Endothelial cell of hepatic sinusoid (primary cell): ENCODE data around the gene JARID2.

Experiments
- in situ Hi-C: cut with HindIII; loops from 2 replicates; pipeline ENCODE4 v1.10.0; 2017; ENCODE audit warnings: low sequenced_read_pairs

The JARID2 gene

DNA sequence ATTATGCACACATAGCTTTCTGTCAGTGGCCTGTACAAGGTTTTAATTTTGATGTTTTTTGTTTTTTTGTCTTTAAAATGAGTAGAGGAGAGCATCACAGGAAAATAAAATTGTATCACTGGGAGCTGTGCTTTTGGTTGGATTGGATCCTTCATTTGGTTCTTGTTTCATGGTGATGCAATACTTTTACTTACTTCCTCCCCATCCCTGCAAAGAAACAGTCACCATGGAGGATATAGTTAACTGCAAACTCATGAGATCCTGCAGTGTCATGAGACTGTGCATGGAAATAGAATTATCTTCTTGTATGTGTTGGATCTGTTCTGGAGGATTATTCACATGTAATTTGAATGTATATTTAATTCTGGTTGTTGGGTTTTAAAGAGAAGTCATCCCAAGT is 122.3 kb downstream of the JARID2 start:
- in situ Hi-C loops, result no loop called here

GRCh38 chr6:15368873-15369272 is 123.0 kb downstream of the JARID2 start:
- in situ Hi-C loops, result no loop called here

- in situ Hi-C loops, result no loop called here
These were observed 124.0 kb downstream of the JARID2 start for GRCh38 chr6:15369838-15370237.

GRCh38 chr6:15370733-15371671 is 125.1 kb downstream of the JARID2 start:
- in situ Hi-C loops, result no loop called here

GRCh38 chr6:15372932-15373331 is 127.1 kb downstream of the JARID2 start:
- in situ Hi-C loops, result no loop called here

DNA sequence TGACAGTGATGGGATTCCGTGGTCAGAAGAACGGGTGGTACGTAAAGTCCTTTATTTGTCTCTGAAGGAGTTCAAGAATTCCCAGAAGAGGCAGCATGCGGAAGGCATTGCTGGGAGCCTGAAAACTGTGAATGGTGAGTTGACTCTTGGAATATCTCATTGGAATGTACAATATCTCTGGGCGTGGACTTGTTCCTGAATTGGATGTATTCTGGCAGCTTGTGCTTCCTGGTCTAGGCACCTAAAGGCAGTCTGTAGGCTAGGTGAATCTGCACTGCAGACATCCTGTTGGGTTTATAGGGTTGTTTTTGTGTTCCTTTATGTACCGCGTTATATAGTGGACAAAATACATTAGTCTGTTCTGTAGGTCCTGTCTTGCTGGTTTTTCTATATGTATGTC is 128.2 kb downstream of the JARID2 start:
- in situ Hi-C loops, result no loop called here

GRCh38 chr6:15375018-15375417 is 129.1 kb downstream of the JARID2 start:
- in situ Hi-C loops, result loop anchor here (5.0 kb wide), 1 partner anchor 88 kb away; no protein-coding TSS in a partner anchor

GRCh38 chr6:15375638-15376290 is 129.9 kb downstream of the JARID2 start:
- in situ Hi-C loops, result loop anchor here (5.0 kb wide), 1 partner anchor 88 kb away; no protein-coding TSS in a partner anchor

DNA sequence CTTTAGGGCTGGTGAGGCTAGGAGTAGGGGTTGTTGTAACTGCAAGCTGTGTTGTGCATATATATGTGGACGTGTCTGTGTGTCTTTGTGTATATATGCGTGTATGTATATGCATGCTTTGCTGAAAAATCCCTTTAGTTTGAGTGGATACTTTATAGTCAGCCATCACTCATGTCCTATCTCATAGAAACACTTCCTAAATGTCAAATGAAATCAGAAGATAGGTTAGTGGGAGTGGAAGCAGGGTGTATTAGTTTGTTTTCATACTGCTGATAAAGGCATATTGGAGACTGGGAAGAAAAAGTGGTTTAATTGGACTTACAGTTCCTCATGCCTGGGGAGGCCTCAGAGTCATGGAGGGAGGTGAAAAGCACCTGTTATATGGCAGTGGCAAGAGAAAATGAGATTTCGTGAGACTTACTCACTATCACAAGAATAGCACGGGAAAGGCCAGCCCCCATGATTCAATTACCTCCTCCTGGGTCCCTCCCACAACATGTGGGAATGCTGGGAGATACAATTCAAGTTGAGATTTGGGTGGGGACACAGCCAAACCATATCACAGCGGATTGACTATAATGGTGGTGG is 131.1 kb downstream of the JARID2 start:
- in situ Hi-C loops, result loop anchor here (5.0 kb wide), 1 partner anchor 90 kb away; no protein-coding TSS in a partner anchor

GRCh38 chr6:15378272-15378671 is 132.4 kb downstream of the JARID2 start:
- in situ Hi-C loops, result loop anchor here (5.0 kb wide), 1 partner anchor 91 kb away; no protein-coding TSS in a partner anchor

DNA sequence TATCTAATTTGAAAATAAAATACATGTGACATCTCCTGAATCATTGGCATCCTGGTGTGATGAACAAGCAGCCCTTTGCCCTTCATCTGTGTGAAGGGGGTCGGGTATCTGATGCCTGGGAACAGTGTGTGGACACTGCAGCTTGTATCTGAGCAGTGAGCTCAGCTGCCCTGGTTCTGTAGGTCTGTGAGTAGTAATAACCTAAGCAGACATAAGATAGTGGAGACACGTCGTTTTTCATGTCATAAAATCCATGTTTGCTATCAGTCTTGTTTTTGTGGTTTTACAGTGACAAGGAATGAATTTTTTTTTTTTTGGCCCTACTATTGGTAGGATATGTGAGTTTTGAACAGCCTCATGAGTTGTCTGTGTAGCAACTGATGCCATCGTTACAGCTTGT is 133.0 kb downstream of the JARID2 start:
- in situ Hi-C loops, result loop anchor here (5.0 kb wide), 1 partner anchor 92 kb away; no protein-coding TSS in a partner anchor

DNA sequence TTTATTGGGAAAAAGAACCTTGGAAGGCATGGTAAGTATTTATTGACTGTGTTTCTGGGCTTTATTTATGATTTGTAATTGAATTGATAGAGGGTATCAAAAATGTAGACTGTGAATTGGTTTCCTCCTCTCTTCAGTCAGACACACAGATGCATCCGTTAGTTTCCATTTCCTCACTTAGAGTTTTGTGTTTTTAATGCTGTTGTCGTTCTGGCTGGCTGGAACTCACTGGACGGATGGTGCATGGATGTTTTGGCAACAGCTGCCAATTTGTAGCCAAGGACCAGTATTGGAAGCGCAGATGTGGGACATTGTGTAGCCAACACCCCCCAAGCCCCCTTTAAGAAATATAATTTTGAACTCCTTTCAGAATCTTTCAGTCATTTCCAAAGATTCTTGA is 134.5 kb downstream of the JARID2 start:
- in situ Hi-C loops, result no loop called here

DNA sequence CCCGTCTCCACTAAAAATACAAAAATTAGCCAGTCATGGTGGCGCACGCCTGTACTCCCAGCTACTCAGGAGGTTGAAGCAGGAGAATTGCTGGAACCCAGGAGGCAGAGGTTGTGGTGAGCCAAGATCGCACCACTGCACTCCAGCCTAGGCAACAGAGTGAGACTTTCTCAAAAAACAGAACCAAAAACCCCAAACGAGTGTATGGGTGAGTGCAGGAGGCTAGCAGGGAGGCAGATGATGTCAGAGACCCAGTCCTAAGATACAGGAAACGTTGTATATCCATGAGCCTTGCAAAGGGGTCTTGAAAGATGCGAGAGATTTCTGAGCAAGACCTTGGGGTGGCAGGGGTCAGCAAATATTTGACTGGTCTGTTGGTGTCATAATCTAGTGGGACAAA is 136.2 kb downstream of the JARID2 start:
- in situ Hi-C loops, result no loop called here

DNA sequence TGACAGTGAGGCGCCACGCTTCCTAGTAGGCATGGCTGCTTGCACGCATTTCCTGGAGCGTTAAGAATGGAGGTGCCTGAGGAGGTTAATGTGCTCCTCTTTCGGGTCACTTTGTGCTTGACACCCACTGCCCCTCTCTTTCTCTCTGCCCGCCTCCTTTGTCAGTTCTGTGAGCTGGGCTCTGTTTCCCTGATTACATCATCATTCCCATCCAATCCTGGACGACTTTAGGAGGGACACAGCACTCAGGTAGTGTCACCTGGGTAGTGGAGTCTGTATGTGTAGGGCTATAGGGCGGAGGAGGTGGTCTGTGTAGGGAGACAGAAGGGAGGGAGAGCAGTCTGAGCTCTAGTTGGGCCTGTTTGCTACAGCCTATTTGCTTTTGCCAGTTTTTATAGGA is 136.8 kb downstream of the JARID2 start:
- in situ Hi-C loops, result no loop called here

DNA sequence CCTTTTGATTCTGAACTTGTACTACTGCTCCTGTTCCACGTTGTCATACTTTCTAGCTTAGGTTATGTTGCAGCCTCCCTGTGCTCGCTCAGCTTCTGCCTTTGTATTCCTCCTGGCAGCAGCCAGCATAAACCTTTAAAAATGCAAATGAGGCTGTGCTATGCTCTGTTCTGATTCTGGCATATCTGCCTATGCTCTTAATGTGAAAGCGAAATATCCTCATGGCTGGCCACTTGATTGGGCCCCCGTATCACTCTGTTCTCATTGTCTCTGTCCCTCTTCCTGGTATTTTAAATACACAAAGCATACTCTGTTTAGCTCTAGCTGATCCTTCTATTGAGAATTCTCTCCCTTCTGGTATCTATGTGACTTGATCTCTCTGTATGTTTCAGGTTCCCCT is 139.0 kb downstream of the JARID2 start:
- in situ Hi-C loops, result no loop called here

GRCh38 chr6:15385521-15385920 is 139.7 kb downstream of the JARID2 start:
- in situ Hi-C loops, result no loop called here

- in situ Hi-C loops, result no loop called here
These were observed 140.4 kb downstream of the JARID2 start for GRCh38 chr6:15386110-15386755.

GRCh38 chr6:15386756-15387112 is 140.9 kb downstream of the JARID2 start:
- in situ Hi-C loops, result no loop called here

GRCh38 chr6:15387118-15387517 is 141.2 kb downstream of the JARID2 start:
- in situ Hi-C loops, result no loop called here

GRCh38 chr6:15389084-15389764 is 143.4 kb downstream of the JARID2 start:
- in situ Hi-C loops, result no loop called here
